Measurements from ENCODE around the gene AFAP1L1.

Gene AFAP1L1

DNA sequence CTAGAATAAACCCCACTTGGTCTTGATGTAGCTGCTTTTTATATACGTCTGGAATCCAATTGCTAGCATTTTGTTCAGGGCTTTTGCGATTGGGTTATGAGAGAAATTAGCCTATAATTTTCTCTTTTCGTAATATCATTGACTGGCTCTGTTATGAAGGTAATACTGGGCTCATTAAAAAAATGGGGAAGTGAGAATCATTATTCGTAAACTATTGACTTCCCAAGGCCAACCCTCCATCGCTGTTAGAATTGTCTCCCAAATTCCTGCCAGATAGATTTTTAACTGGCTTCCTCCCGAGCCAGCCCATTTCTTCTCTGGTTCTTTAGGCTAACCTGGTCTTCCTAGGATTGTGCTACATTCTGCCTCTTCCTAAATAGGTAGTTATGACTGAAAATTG is 37.7 kb downstream of the AFAP1L1 start:
- H3K27me3 ChIP-seq (replicated peaks; ENCODE audit: insufficient read depth, low read length) = no peaks in the 10 kb centered on the region
- TF ChIP-seq, protein P1, sequence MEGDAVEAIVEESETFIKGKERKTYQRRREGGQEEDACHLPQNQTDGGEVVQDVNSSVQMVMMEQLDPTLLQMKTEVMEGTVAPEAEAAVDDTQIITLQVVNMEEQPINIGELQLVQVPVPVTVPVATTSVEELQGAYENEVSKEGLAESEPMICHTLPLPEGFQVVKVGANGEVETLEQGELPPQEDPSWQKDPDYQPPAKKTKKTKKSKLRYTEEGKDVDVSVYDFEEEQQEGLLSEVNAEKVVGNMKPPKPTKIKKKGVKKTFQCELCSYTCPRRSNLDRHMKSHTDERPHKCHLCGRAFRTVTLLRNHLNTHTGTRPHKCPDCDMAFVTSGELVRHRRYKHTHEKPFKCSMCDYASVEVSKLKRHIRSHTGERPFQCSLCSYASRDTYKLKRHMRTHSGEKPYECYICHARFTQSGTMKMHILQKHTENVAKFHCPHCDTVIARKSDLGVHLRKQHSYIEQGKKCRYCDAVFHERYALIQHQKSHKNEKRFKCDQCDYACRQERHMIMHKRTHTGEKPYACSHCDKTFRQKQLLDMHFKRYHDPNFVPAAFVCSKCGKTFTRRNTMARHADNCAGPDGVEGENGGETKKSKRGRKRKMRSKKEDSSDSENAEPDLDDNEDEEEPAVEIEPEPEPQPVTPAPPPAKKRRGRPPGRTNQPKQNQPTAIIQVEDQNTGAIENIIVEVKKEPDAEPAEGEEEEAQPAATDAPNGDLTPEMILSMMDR (IDR thresholded peaks at IDR 0.05; ENCODE audit: low read length) = no peak
- TF ChIP-seq EZH2phosphoT487 (IDR thresholded peaks at IDR 0.05; ENCODE audit: low read length) = no peak
- no peak for TF ChIP-seq EZH2 (optimal IDR thresholded peaks at IDR 0.05; ENCODE audit: low read depth, low read length)
- H3K9me3 ChIP-seq (replicated peaks; ENCODE audit: insufficient read depth, low read length) = no peaks in the 10 kb centered on the region
- H3K4me1 ChIP-seq (ENCODE audit: low read length) = 0 out of 2 replicates have a peak, but pooled peaks cover 4% of the 10 kb centered on the region
- no peak for DNase-seq
- H3K36me3 ChIP-seq (replicated peaks; ENCODE audit: insufficient read depth, low read length) = no peaks in the 10 kb centered on the region
- H3K79me2 ChIP-seq (ENCODE audit: low read length) = no peaks in the 10 kb centered on the region
- H3K9ac ChIP-seq (ENCODE audit: low read length) = no peak overlapping the region
- no peak overlapping the region for H2AFZ ChIP-seq (ENCODE audit: low read length)
- no peaks in the 10 kb centered on the region for H3K9me2 ChIP-seq (replicated peaks; ENCODE audit: insufficient read depth, low read length)
- no peak overlapping the region for H3K4me2 ChIP-seq (ENCODE audit: low read depth, low read length)
- no peak overlapping the region for H3K4me3 ChIP-seq (ENCODE audit: low read length)
- no peaks in the 10 kb centered on the region for H4K20me1 ChIP-seq (ENCODE audit: insufficient read depth, low read length)
- no peaks in the 10 kb centered on the region for H3F3A ChIP-seq (ENCODE audit: insufficient read depth, low read length)
- no peak overlapping the region for H3K27ac ChIP-seq (ENCODE audit: low read length)

- Histone ChIP-seq H3K79me2 (ENCODE audit: low read length) (no peaks in the 10 kb centered on the region), H3K4me2 (ENCODE audit: low read depth, low read length) (no peak overlapping the region), H4K20me1 (ENCODE audit: insufficient read depth, low read length) (no peaks in the 10 kb centered on the region), H3K9me2 (replicated peaks; ENCODE audit: insufficient read depth, low read length) (no peaks in the 10 kb centered on the region), H3K4me3 (ENCODE audit: low read length) (no peak overlapping the region), H3K36me3 (replicated peaks; ENCODE audit: insufficient read depth, low read length) (no peaks in the 10 kb centered on the region), H3K27ac (ENCODE audit: low read length) (no peak overlapping the region), H2AFZ (ENCODE audit: low read length) (no peak overlapping the region), H3K9ac (ENCODE audit: low read length) (no peak overlapping the region), H3K4me1 (ENCODE audit: low read length) (0 out of 2 replicates have a peak, but pooled peaks cover 4% of the 10 kb centered on the region), H3F3A (ENCODE audit: insufficient read depth, low read length) (no peaks in the 10 kb centered on the region), H3K9me3 (replicated peaks; ENCODE audit: insufficient read depth, low read length) (no peaks in the 10 kb centered on the region), H3K27me3 (replicated peaks; ENCODE audit: insufficient read depth, low read length) (no peaks in the 10 kb centered on the region)
- DNase-seq = no peak
- TF ChIP-seq EZH2 (optimal IDR thresholded peaks at IDR 0.05; ENCODE audit: low read depth, low read length) (no peak), EZH2phosphoT487 (IDR thresholded peaks at IDR 0.05; ENCODE audit: low read length) (no peak)
- TF ChIP-seq, protein P1 (IDR thresholded peaks at IDR 0.05; ENCODE audit: low read length) = no peak
Observed at GRCh38 chr5:149310488-149310887, 38.8 kb downstream of the AFAP1L1 start.

DNA sequence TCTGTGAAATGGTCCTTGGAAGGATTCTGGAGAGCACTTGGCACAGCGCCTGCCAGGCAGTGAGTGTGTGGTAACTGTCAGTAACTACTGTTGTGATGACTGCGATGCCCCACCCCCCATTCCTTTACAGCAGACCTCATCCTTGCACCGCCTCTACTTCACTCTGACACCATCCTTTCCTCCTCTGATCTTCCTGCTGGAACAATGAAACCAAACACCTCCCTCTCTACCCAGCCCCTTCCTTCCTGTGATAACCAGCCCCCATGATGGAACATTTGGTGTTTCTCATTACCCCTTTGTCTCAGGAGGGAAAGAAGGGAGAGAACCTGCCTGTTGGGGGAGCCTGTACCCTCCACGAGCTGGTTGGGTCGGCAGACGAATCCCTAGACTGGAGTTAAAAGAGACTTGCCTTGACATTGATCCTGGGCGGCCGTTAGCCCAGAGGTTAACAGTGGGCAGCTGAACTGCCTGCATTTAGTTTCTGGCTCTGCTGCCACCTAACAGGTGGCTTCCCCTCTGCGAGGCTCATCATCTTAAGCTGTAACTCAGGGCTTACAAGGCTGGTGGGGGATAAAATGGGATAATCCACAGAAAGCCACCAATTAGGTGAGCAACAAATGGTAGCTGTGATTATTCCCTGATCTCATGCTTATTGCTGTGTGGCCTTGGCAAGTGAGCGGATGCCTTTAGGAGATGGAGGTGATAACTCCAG is 39.4 kb downstream of the AFAP1L1 start:
- Histone ChIP-seq H3K9ac (ENCODE audit: low read length) (no peak overlapping the region), H4K20me1 (ENCODE audit: insufficient read depth, low read length) (no peaks in the 10 kb centered on the region)

More for the DNA sequence above, 39.4 kb downstream of the AFAP1L1 start:
- H3K9me3 ChIP-seq (replicated peaks; ENCODE audit: insufficient read depth, low read length) = no peaks in the 10 kb centered on the region
- TF ChIP-seq EZH2 (optimal IDR thresholded peaks at IDR 0.05; ENCODE audit: low read depth, low read length) (no peak), EZH2phosphoT487 (IDR thresholded peaks at IDR 0.05; ENCODE audit: low read length) (no peak)
- TF ChIP-seq, protein P1 (IDR thresholded peaks at IDR 0.05; ENCODE audit: low read length) = no peak
- H3K27ac ChIP-seq (ENCODE audit: low read length) = no peak overlapping the region
- H3K9me2 ChIP-seq (replicated peaks; ENCODE audit: insufficient read depth, low read length) = no peaks in the 10 kb centered on the region
- H3K27me3 ChIP-seq (replicated peaks; ENCODE audit: insufficient read depth, low read length) = no peaks in the 10 kb centered on the region
- H3K4me3 ChIP-seq (ENCODE audit: low read length) = no peak overlapping the region
- H3K79me2 ChIP-seq (ENCODE audit: low read length) = no peaks in the 10 kb centered on the region
- H3K4me2 ChIP-seq (ENCODE audit: low read depth, low read length) = no peak overlapping the region
- H3F3A ChIP-seq (ENCODE audit: insufficient read depth, low read length) = no peaks in the 10 kb centered on the region
- DNase-seq = no peak
- H2AFZ ChIP-seq (ENCODE audit: low read length) = no peak overlapping the region
- H3K36me3 ChIP-seq (replicated peaks; ENCODE audit: insufficient read depth, low read length) = no peaks in the 10 kb centered on the region
- 0 out of 2 replicates have a peak, but pooled peaks cover 4% of the 10 kb centered on the region for H3K4me1 ChIP-seq (ENCODE audit: low read length)
